ENCODE data around the gene ZBP1. TPM values are rescaled to one million over a fixed set of nuclear protein-coding genes. Genes with fewer than 3 reads are reported as not detected.
"Not testable (repeated sequence)": the region's sequence is repeated elsewhere in the genome, so short reads cannot be mapped to it uniquely, and the experiment has no call there.

The ZBP1 gene
- total and polyA plus RNA-seq, 10 of the 15 experiments (the other 5 are each of a cell fraction or from before 2014, with no cell fraction given): 0.93 to 10.6 (median 4.8) TPM

GRCh38 chr20:57629491-57629901 is 9.3 kb upstream of the ZBP1 start:
- ATAC-seq; H3K79me2 ChIP-seq (ENCODE audit: control insufficient read depth, insufficient read depth, low read length); H3K27me3 ChIP-seq (replicated peaks in 1 of 2; ENCODE audit: control insufficient read depth in 2 of 2, insufficient read depth in 2 of 2, low read length in 1 of 2); FAIRE-seq; H3K4me1 ChIP-seq (ENCODE audit: control insufficient read depth, insufficient read depth, low read length); BruUV-seq (replicated peaks); H2AFZ ChIP-seq (ENCODE audit: control insufficient read depth, low read depth, low read length); intact Hi-C loops (cut with micrococcal nuclease; ENCODE audit: unreplicated experiment); DNase-seq (ENCODE audit: low read depth, low spot score); H3K4me3 ChIP-seq; H3K9me3 ChIP-seq (replicated peaks; ENCODE audit: control insufficient read depth, insufficient read depth, low read length); H3K27ac ChIP-seq (ENCODE audit: control insufficient read depth, insufficient read depth); in situ Hi-C loops (cut with MboI); H3K36me3 ChIP-seq (ENCODE audit: control insufficient read depth in 2 of 2, insufficient read depth in 2 of 2, low read length in 1 of 2); SMC1A ChIA-PET (ENCODE audit: uncharacterized antibody, unreplicated experiment); H3K9ac ChIP-seq (ENCODE audit: control insufficient read depth, insufficient read depth, low read length); H4K20me1 ChIP-seq (ENCODE audit: control insufficient read depth, insufficient read depth); H3K4me2 ChIP-seq (ENCODE audit: control insufficient read depth, insufficient read depth): not testable (repeated sequence)
- ChIA-PET RAD21 (ENCODE audit: unreplicated experiment) (interaction anchor here (1.4 kb wide), 1 partner anchor 10 kb away, joined by 3 read pairs; no protein-coding TSS in a partner anchor), POLR2A (interaction anchor here (1.5 kb wide), 1 partner anchor 10 kb away, joined by 4 read pairs; no protein-coding TSS in a partner anchor), CTCF (interaction anchor here (0.6 kb wide), 2 partner anchors 458 to 1242 kb away, joined by 3 read pairs; no protein-coding TSS in a partner anchor)
- peak; percentile 34; the same call in 1 of the 2 replicates for TF ChIP-seq NFYB (IDR thresholded peaks at IDR 0.05; ENCODE audit: insufficient read depth, low read depth, low read length)
- 15% methylated on average over 9 of the region's 9 CpGs for WGBS (ENCODE audit: insufficient coverage, insufficient replicate concordance, low lambda C conversion rate, missing lambda C conversion rate)

GRCh38 chr20:57628962-57629308 is 8.7 kb upstream of the ZBP1 start:
- ATAC-seq; H3K4me1 ChIP-seq (ENCODE audit: control insufficient read depth, insufficient read depth, low read length); H3K27me3 ChIP-seq (replicated peaks in 1 of 2; ENCODE audit: control insufficient read depth in 2 of 2, insufficient read depth in 2 of 2, low read length in 1 of 2); H3K27ac ChIP-seq (ENCODE audit: control insufficient read depth, insufficient read depth); in situ Hi-C loops (cut with MboI); CTCF ChIA-PET; H3K9me3 ChIP-seq (replicated peaks; ENCODE audit: control insufficient read depth, insufficient read depth, low read length); H4K20me1 ChIP-seq (ENCODE audit: control insufficient read depth, insufficient read depth); H2AFZ ChIP-seq (ENCODE audit: control insufficient read depth, low read depth, low read length); BruUV-seq (replicated peaks); FAIRE-seq; H3K4me2 ChIP-seq (ENCODE audit: control insufficient read depth, insufficient read depth); H3K9ac ChIP-seq (ENCODE audit: control insufficient read depth, insufficient read depth, low read length); intact Hi-C loops (cut with micrococcal nuclease; ENCODE audit: unreplicated experiment); H3K79me2 ChIP-seq (ENCODE audit: control insufficient read depth, insufficient read depth, low read length); DNase-seq (ENCODE audit: low read depth, low spot score); H3K4me3 ChIP-seq; RAD21 ChIA-PET (ENCODE audit: unreplicated experiment); H3K36me3 ChIP-seq (ENCODE audit: control insufficient read depth in 2 of 2, insufficient read depth in 2 of 2, low read length in 1 of 2): not testable (repeated sequence)
- whole genome bisulfite sequencing (ENCODE audit: insufficient coverage, insufficient replicate concordance, low lambda C conversion rate, missing lambda C conversion rate): 78% methylated on average over 8 of the region's 12 CpGs
- POLR2A ChIA-PET: interaction anchor here (1.5 kb wide), 1 partner anchor 9 kb away, joined by 4 read pairs; no protein-coding TSS in a partner anchor
- SMC1A ChIA-PET (ENCODE audit: uncharacterized antibody, unreplicated experiment): interaction anchor here (1.0 kb wide), 1 partner anchor 11 kb away, joined by 3 read pairs; no protein-coding TSS in a partner anchor
